Measurements from ENCODE around the gene BBS2. TPM values are rescaled to one million over a fixed set of nuclear protein-coding genes. Genes with fewer than 3 reads are reported as not detected.

BBS2 gene
- total and polyA plus RNA-seq, 2 of the 13 experiments (the other 11 are each of a cell fraction or from before 2014, with no cell fraction given) = 59.7 to 68.3 TPM

GRCh38 chr16:56519459-56520250 lies at the start of gene BBS2 (continued):
- TF ChIP-seq, protein P1, sequence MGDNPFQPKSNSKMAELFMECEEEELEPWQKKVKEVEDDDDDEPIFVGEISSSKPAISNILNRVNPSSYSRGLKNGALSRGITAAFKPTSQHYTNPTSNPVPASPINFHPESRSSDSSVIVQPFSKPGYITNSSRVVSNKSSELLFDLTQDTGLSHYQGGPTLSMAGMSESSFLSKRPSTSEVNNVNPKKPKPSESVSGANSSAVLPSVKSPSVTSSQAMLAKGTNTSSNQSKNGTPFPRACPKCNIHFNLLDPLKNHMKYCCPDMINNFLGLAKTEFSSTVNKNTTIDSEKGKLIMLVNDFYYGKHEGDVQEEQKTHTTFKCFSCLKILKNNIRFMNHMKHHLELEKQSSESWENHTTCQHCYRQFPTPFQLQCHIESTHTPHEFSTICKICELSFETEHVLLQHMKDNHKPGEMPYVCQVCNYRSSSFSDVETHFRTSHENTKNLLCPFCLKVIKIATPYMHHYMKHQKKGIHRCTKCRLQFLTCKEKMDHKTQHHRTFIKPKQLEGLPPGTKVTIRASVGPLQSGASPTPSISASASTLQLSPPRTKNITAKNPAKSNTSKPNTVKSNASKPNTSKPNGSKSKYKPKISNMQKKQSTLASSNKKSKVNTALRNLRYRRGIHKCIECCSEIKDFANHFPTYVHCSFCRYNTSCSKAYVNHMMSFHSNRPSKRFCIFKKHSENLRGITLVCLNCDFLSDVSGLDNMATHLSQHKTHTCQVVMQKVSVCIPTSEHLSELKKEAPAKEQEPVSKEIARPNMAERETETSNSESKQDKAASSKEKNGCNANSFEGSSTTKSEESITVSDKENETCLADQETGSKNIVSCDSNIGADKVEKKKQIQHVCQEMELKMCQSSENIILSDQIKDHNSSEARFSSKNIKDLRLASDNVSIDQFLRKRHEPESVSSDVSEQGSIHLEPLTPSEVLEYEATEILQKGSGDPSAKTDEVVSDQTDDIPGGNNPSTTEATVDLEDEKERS (CRISPR knock-in tag; IDR thresholded peaks at IDR 0.05) = peak; percentile 62; the same call in 1 of the 2 replicates
- peak; percentile 78 for TF ChIP-seq IKZF4 (CRISPR knock-in tag; IDR thresholded peaks at IDR 0.05; ENCODE audit: borderline replicate concordance, low read depth, not compliant biosample characterization)
- TF ChIP-seq HIVEP1 (CRISPR knock-in tag; IDR thresholded peaks at IDR 0.05) = peak; percentile 91
- TF ChIP-seq, protein P2, sequence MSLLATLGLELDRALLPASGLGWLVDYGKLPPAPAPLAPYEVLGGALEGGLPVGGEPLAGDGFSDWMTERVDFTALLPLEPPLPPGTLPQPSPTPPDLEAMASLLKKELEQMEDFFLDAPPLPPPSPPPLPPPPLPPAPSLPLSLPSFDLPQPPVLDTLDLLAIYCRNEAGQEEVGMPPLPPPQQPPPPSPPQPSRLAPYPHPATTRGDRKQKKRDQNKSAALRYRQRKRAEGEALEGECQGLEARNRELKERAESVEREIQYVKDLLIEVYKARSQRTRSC (CRISPR knock-in tag; IDR thresholded peaks at IDR 0.05; ENCODE audit: low read depth) = peak; percentile 10; the same call in 1 of the 2 replicates
- no peak for TF ChIP-seq JUNB (CRISPR knock-in tag; IDR thresholded peaks at IDR 0.05; ENCODE audit: borderline replicate concordance)
- TF ChIP-seq ZSCAN5A (CRISPR knock-in tag; IDR thresholded peaks at IDR 0.05; ENCODE audit: borderline replicate concordance) = peak; percentile 52; the same call in 1 of the 2 replicates
- TF ChIP-seq TP53 (CRISPR knock-in tag; conservative IDR thresholded peaks at IDR 0.05) = no peak
- TF ChIP-seq SALL2 (CRISPR knock-in tag; IDR thresholded peaks at IDR 0.05) = peak; percentile 49; the same call in 1 of the 2 replicates
- no peak for TF ChIP-seq ZNF672 (CRISPR knock-in tag; IDR thresholded peaks at IDR 0.05)
- no peak for TF ChIP-seq ZNF616 (CRISPR knock-in tag; IDR thresholded peaks at IDR 0.05; ENCODE audit: low read depth)
- 0 out of 2 replicates have a peak, but pooled peaks have one; percentile 11 for TF ChIP-seq REL (CRISPR knock-in tag; conservative IDR thresholded peaks at IDR 0.05)
- TF ChIP-seq NBN (conservative IDR thresholded peaks at IDR 0.05) = no peak
- TF ChIP-seq ZFY (CRISPR knock-in tag; IDR thresholded peaks at IDR 0.05) = peak; percentile 91
- peak; percentile 44; the same call in 1 of the 2 replicates for TF ChIP-seq ZNF446 (CRISPR knock-in tag; IDR thresholded peaks at IDR 0.05)
- peak; percentile 94 for TF ChIP-seq ZNF777 (CRISPR knock-in tag; IDR thresholded peaks at IDR 0.05)
- TF ChIP-seq KLF9 (CRISPR knock-in tag; IDR thresholded peaks at IDR 0.05; ENCODE audit: low read depth) = 0 out of 2 replicates have a peak, but pooled peaks have one; percentile 49
- no peak for TF ChIP-seq TBL1XR1 (IDR thresholded peaks at IDR 0.05; ENCODE audit: borderline replicate concordance, low read length, partially characterized antibody)
- TF ChIP-seq HDAC1 (CRISPR knock-in tag; IDR thresholded peaks at IDR 0.05) = peak; percentile 93
- TF ChIP-seq ZNF713 (CRISPR knock-in tag; IDR thresholded peaks at IDR 0.05) = peak; percentile 80; the same call in 1 of the 2 replicates
- TF ChIP-seq ZNF570 (CRISPR knock-in tag; IDR thresholded peaks at IDR 0.05; ENCODE audit: borderline replicate concordance) = no peak
- TF ChIP-seq ZNF749 (CRISPR knock-in tag; IDR thresholded peaks at IDR 0.05; ENCODE audit: borderline replicate concordance) = no peak; the same call in 1 of the 2 replicates
- TF ChIP-seq ZNF296 (CRISPR knock-in tag; conservative IDR thresholded peaks at IDR 0.05) = no peak; the same call in 1 of the 2 replicates
- peak; percentile 96 for TF ChIP-seq KDM5B (CRISPR knock-in tag; IDR thresholded peaks at IDR 0.05; ENCODE audit: borderline replicate concordance)
- TF ChIP-seq, protein P3, sequence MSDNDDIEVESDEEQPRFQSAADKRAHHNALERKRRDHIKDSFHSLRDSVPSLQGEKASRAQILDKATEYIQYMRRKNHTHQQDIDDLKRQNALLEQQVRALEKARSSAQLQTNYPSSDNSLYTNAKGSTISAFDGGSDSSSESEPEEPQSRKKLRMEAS (IDR thresholded peaks at IDR 0.05) = peak; percentile 81
- TF ChIP-seq SP4 (CRISPR knock-in tag; IDR thresholded peaks at IDR 0.05) = peak; percentile 63; the same call in 1 of the 2 replicates

All from HepG2 (cell line).